Ishikawa (cell line): ENCODE measurements around the gene CERS6.

Source experiments
- CEBPB ChIP-seq: IDR thresholded peaks from 2 replicates; pipeline ENCODE4 v1.6.1; 2012
- CREB1 ChIP-seq: IDR thresholded peaks from 2 replicates; pipeline ENCODE4 v1.6.1; 2012; ENCODE audit warnings: low read depth
- EGR1 ChIP-seq: IDR thresholded peaks from 2 replicates; pipeline ENCODE4 v1.6.1; 2012
- EP300 ChIP-seq: IDR thresholded peaks from 2 replicates; pipeline ENCODE4 v1.6.1; 2012; ENCODE audit warnings: borderline replicate concordance
- FOXM1 ChIP-seq: IDR thresholded peaks from 2 replicates; pipeline ENCODE4 v1.6.1; 2012; ENCODE audit warnings: low read depth, borderline replicate concordance
- MAX ChIP-seq: IDR thresholded peaks from 2 replicates; pipeline ENCODE4 v1.6.1; 2012
- NFIC ChIP-seq: IDR thresholded peaks from 2 replicates; pipeline ENCODE4 v1.6.1; 2012
- RAD21 ChIP-seq: IDR thresholded peaks from 2 replicates; pipeline ENCODE4 v1.6.1; 2012; ENCODE audit warnings: low read depth
- REST ChIP-seq: IDR thresholded peaks from 2 replicates; pipeline ENCODE4 v1.6.1; 2012; ENCODE audit warnings: low read depth, mild to moderate bottlenecking
- TAF1 ChIP-seq: IDR thresholded peaks from 2 replicates; pipeline ENCODE4 v1.6.1; 2012; ENCODE audit warnings: low read depth, mild to moderate bottlenecking
- TCF12 ChIP-seq: IDR thresholded peaks from 2 replicates; pipeline ENCODE4 v1.6.1; 2012; ENCODE audit warnings: low read depth
- TEAD4 ChIP-seq: IDR thresholded peaks from 2 replicates; pipeline ENCODE4 v1.6.1; 2012
- USF1 ChIP-seq: IDR thresholded peaks from 2 replicates; pipeline ENCODE4 v1.6.1; 2012
- YY1 ChIP-seq: IDR thresholded peaks from 2 replicates; pipeline ENCODE4 v1.6.1; 2012; ENCODE audit warnings: low read depth
- ZBTB7A ChIP-seq: IDR thresholded peaks from 2 replicates; pipeline ENCODE4 v1.6.1; 2012; ENCODE audit warnings: low read depth

CERS6 gene

GRCh38 chr2:168573128-168573903 lies 117.2 kb downstream of the CERS6 start:
- TF ChIP-seq NFIC (no peak), CEBPB (no peak), TEAD4 (no peak)

- TF ChIP-seq USF1 (no peak), TAF1 (no peak), RAD21 (no peak), FOXM1 (no peak)
Observed at GRCh38 chr2:168574856-168575630, 119.0 kb downstream of the CERS6 start.

GRCh38 chr2:168577885-168578284 lies 121.8 kb downstream of the CERS6 start:
- TF ChIP-seq EGR1: no peak
- TF ChIP-seq TAF1: no peak
- TF ChIP-seq USF1: no peak

- TF ChIP-seq YY1 (no peak), TEAD4 (no peak), TCF12 (no peak), TAF1 (no peak)
Observed at GRCh38 chr2:168583064-168583709, 127.1 kb downstream of the CERS6 start.

GRCh38 chr2:168583710-168584521 lies 127.8 kb downstream of the CERS6 start:
- TF ChIP-seq NFIC (no peak), RAD21 (no peak), REST (no peak), YY1 (no peak)

- TF ChIP-seq REST (no peak), TCF12 (no peak), TAF1 (no peak), TEAD4 (no peak), NFIC (no peak), CREB1 (no peak), CEBPB (no peak), ZBTB7A (no peak), EP300 (no peak), USF1 (no peak), FOXM1 (no peak), YY1 (no peak), EGR1 (no peak), MAX (no peak)
Observed at GRCh38 chr2:168584911-168585310, 128.8 kb downstream of the CERS6 start.
